A549 (cell line): ENCODE data around the gene L3MBTL4.

ENCODE experiments used
- CTCF ChIP-seq: fragments of >200 bp; sonication (Bioruptor Twin); formaldehyde crosslinking; IDR thresholded peaks from 3 replicates; pipeline ENCODE4 v1.5.1; 2016
- EP300 ChIP-seq, 2 experiments: fragments of >200 bp; sonication (Bioruptor Twin); formaldehyde crosslinking; IDR thresholded peaks; 2 replicates in 1 of 2; 3 replicates in 1 of 2; pipeline ENCODE4 v1.6.1; 2016 to 2017
- HOXA7 ChIP-seq: fragments of 250-450 bp; sonication (Bioruptor Pico); IDR thresholded peaks from 2 replicates; pipeline ENCODE4 v1.5.0; 2020; ENCODE audit warnings: mild to moderate bottlenecking, moderate library complexity
- JUNB ChIP-seq: fragments of >200 bp; sonication (Bioruptor Twin); formaldehyde crosslinking; IDR thresholded peaks from 2 replicates; pipeline ENCODE4 v1.6.1; 2016
- MAFK ChIP-seq: fragments of 450-650 bp; IDR thresholded peaks from 2 replicates; pipeline ENCODE4 v1.6.1; 2014; ENCODE audit not compliant: partially characterized antibody
- MAZ ChIP-seq: fragments of 150-350 bp; IDR thresholded peaks from 2 replicates; pipeline ENCODE4 v1.6.1; 2014; ENCODE audit warnings: antibody characterized with exemption, low read depth, low read length, borderline replicate concordance
- PBX3 ChIP-seq: IDR thresholded peaks from 2 replicates; pipeline ENCODE4 v1.6.1; 2012
- POLR2A ChIP-seq: IDR thresholded peaks from 2 replicates; pipeline ENCODE4 v1.6.1; 2012; ENCODE audit warnings: mild to moderate bottlenecking, low read length
- RAD21 ChIP-seq, 2 experiments: fragments of >200 bp in 1 of 2; sonication (Bioruptor Twin) in 1 of 2; formaldehyde crosslinking in 1 of 2; IDR thresholded peaks in 1 of 2; conservative IDR thresholded peaks in 1 of 2; 2 replicates in 1 of 2; 3 replicates in 1 of 2; pipeline ENCODE4 v1.6.1; 2012 to 2018; ENCODE audit warnings: inconsistent platforms in 1 of 2
- RNF2 ChIP-seq: fragments of 200-600 bp; sonication (generic); IDR thresholded peaks from 2 replicates; pipeline ENCODE4 v1.6.1; 2016; ENCODE audit warnings: low read depth, mild to moderate bottlenecking, antibody characterized with exemption, moderate library complexity, borderline replicate concordance
- SMC3 ChIP-seq: fragments of >200 bp; sonication (Bioruptor Twin); formaldehyde crosslinking; IDR thresholded peaks from 3 replicates; pipeline ENCODE4 v1.6.1; 2018; ENCODE audit warnings: inconsistent platforms
- SREBF2 ChIP-seq: fragments of 450-650 bp; IDR thresholded peaks from 2 replicates; pipeline ENCODE4 v1.6.1; 2014; ENCODE audit warnings: mild to moderate bottlenecking, moderate library complexity
- ZSCAN20 ChIP-seq: fragments of 250-450 bp; sonication (Bioruptor Pico); IDR thresholded peaks from 2 replicates; pipeline ENCODE4 v1.8.0; 2022; ENCODE audit warnings: mild to moderate bottlenecking, moderate library complexity

- TF ChIP-seq CTCF (no peak), MAFK (no peak), PBX3 (no peak), HOXA7 (no peak), ZSCAN20 (CRISPR knock-in tag) (no peak), MAZ (no peak), JUNB (no peak), EP300 (IDR thresholded peaks at IDR 0.05) (no peak), RAD21 (conservative IDR thresholded peaks at IDR 0.05 in 1 of 2, IDR thresholded peaks at IDR 0.05 in 1 of 2) (no peak), SMC3 (no peak), RNF2 (no peak), POLR2A (no peak), SREBF2 (no peak)
These were observed 25.7 kb downstream of the L3MBTL4 start for GRCh38 chr18:6389005-6389404.
